ENCODE measurements around the gene NPR1.

- TF ChIP-seq EZH2phosphoT487 (IDR thresholded peaks at IDR 0.05; ENCODE audit: borderline replicate concordance), result no peak
- TF ChIP-seq, protein P1, sequence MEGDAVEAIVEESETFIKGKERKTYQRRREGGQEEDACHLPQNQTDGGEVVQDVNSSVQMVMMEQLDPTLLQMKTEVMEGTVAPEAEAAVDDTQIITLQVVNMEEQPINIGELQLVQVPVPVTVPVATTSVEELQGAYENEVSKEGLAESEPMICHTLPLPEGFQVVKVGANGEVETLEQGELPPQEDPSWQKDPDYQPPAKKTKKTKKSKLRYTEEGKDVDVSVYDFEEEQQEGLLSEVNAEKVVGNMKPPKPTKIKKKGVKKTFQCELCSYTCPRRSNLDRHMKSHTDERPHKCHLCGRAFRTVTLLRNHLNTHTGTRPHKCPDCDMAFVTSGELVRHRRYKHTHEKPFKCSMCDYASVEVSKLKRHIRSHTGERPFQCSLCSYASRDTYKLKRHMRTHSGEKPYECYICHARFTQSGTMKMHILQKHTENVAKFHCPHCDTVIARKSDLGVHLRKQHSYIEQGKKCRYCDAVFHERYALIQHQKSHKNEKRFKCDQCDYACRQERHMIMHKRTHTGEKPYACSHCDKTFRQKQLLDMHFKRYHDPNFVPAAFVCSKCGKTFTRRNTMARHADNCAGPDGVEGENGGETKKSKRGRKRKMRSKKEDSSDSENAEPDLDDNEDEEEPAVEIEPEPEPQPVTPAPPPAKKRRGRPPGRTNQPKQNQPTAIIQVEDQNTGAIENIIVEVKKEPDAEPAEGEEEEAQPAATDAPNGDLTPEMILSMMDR (conservative IDR thresholded peaks at IDR 0.05; ENCODE audit: low read length), result no peak
Measured at GRCh38 chr1:153648000-153648643, 30.4 kb upstream of the NPR1 start.

All from Loucy (cell line).